ENCODE data around the gene ALDH2. TPM values are rescaled to one million over a fixed set of nuclear protein-coding genes. Genes with fewer than 3 reads are reported as not detected.
"Not testable (repeated sequence)": the region's sequence is repeated elsewhere in the genome, so short reads cannot be mapped to it uniquely, and the experiment has no call there.

Gene ALDH2
- total RNA-seq, 2 experiments from 2014 or later = 1.4 TPM

GRCh38 chr12:111781085-111781658 lies 14.4 kb downstream of the ALDH2 start:
- CTCF ChIA-PET = no interaction called here

GRCh38 chr12:111783046-111783445 lies 16.3 kb downstream of the ALDH2 start:
- CTCF ChIA-PET = no interaction called here

More at GRCh38 chr12:111781085-111781658, 14.4 kb downstream of the ALDH2 start:
- POLR2A ChIA-PET = no interaction called here

GRCh38 chr12:111784953-111785352 lies 18.2 kb downstream of the ALDH2 start:
- ChIA-PET CTCF (interaction anchor here (1.3 kb wide), 1 partner anchor 28 kb away, joined by 4 read pairs; no protein-coding TSS in a partner anchor), POLR2A (no interaction called here)

More at GRCh38 chr12:111783046-111783445, 16.3 kb downstream of the ALDH2 start:
- POLR2A ChIA-PET = no interaction called here

GRCh38 chr12:111785651-111786050 lies 18.9 kb downstream of the ALDH2 start:
- ChIA-PET CTCF (interaction anchor here (1.3 kb wide), 1 partner anchor 27 kb away, joined by 4 read pairs; no protein-coding TSS in a partner anchor), POLR2A (no interaction called here)

GRCh38 chr12:111788178-111788654 lies 21.5 kb downstream of the ALDH2 start:
- ChIA-PET POLR2A (no interaction called here), CTCF (no interaction called here)

GRCh38 chr12:111789779-111790178 lies 23.0 kb downstream of the ALDH2 start:
- CTCF ChIA-PET = no interaction called here
- POLR2A ChIA-PET = no interaction called here

- POLR2A ChIA-PET = no interaction called here
- CTCF ChIA-PET = interaction anchor here (0.9 kb wide), 1 partner anchor 21 kb away, joined by 4 read pairs; no protein-coding TSS in a partner anchor
Measured at GRCh38 chr12:111791507-111791906, 24.8 kb downstream of the ALDH2 start.

- CTCF ChIA-PET = interaction anchor here (0.6 kb wide), 1 partner anchor 10 kb away, joined by 4 read pairs; no protein-coding TSS in a partner anchor
- POLR2A ChIA-PET = no interaction called here
Measured at GRCh38 chr12:111792155-111792855, 25.6 kb downstream of the ALDH2 start.

GRCh38 chr12:111792856-111793235 lies 26.1 kb downstream of the ALDH2 start:
- POLR2A ChIA-PET = no interaction called here
- CTCF ChIA-PET = interaction anchor here (0.6 kb wide), 1 partner anchor 9 kb away, joined by 4 read pairs; no protein-coding TSS in a partner anchor

GRCh38 chr12:111798182-111798581 lies 31.4 kb downstream of the ALDH2 start:
- ChIA-PET CTCF (interaction anchor here (2.2 kb wide), 1 partner anchor 15 kb away, joined by 6 read pairs; no protein-coding TSS in a partner anchor), POLR2A (no interaction called here)

GRCh38 chr12:111799758-111800157 lies 33.0 kb downstream of the ALDH2 start:
- ChIA-PET POLR2A (no interaction called here), CTCF (interaction anchor here (2.2 kb wide), 1 partner anchor 13 kb away, joined by 6 read pairs; no protein-coding TSS in a partner anchor)

GRCh38 chr12:111803038-111803626 lies 36.4 kb downstream of the ALDH2 start:
- ChIA-PET POLR2A (no interaction called here), CTCF (interaction anchor here (0.5 kb wide), 1 partner anchor 111 kb away, joined by 3 read pairs; no protein-coding TSS in a partner anchor)

- ChIA-PET CTCF (no interaction called here), POLR2A (no interaction called here)
Measured at GRCh38 chr12:111803851-111804250, 37.1 kb downstream of the ALDH2 start.

- ChIA-PET CTCF (no interaction called here), POLR2A (no interaction called here)
Measured at GRCh38 chr12:111806304-111806703, 39.6 kb downstream of the ALDH2 start.

GRCh38 chr12:111807232-111807631 lies 40.5 kb downstream of the ALDH2 start:
- ChIA-PET POLR2A (no interaction called here), CTCF (no interaction called here)

GRCh38 chr12:111812881-111813741 lies 46.4 kb downstream of the ALDH2 start:
- CTCF ChIA-PET = interaction anchor here (0.6 to 1.3 kb wide), 17 partner anchors 13 to 693 kb away, joined by 3 to 8 read pairs (median 4); partner anchors contain the start of genes ACAD10, BRAP and MAPKAPK5
- POLR2A ChIA-PET = interaction anchor here (0.6 kb wide), 1 partner anchor 48 kb away, joined by 4 read pairs; no protein-coding TSS in a partner anchor

- ChIA-PET CTCF (interaction anchor here (0.9 kb wide), 1 partner anchor 24 kb away, joined by 3 read pairs; no protein-coding TSS in a partner anchor), POLR2A (no interaction called here)
Measured at GRCh38 chr12:111816065-111816615, 49.4 kb downstream of the ALDH2 start.

GRCh38 chr12:111816898-111817297 lies 50.2 kb downstream of the ALDH2 start:
- POLR2A ChIA-PET, CTCF ChIA-PET: not testable (repeated sequence)

- ChIA-PET POLR2A (interaction anchor here (0.6 kb wide), 1 partner anchor 127 kb away, joined by 3 read pairs; no protein-coding TSS in a partner anchor), CTCF (no interaction called here)
Measured at GRCh38 chr12:111818340-111818739, 51.6 kb downstream of the ALDH2 start.
